ENCODE data around the gene HIF3A.

DNA sequence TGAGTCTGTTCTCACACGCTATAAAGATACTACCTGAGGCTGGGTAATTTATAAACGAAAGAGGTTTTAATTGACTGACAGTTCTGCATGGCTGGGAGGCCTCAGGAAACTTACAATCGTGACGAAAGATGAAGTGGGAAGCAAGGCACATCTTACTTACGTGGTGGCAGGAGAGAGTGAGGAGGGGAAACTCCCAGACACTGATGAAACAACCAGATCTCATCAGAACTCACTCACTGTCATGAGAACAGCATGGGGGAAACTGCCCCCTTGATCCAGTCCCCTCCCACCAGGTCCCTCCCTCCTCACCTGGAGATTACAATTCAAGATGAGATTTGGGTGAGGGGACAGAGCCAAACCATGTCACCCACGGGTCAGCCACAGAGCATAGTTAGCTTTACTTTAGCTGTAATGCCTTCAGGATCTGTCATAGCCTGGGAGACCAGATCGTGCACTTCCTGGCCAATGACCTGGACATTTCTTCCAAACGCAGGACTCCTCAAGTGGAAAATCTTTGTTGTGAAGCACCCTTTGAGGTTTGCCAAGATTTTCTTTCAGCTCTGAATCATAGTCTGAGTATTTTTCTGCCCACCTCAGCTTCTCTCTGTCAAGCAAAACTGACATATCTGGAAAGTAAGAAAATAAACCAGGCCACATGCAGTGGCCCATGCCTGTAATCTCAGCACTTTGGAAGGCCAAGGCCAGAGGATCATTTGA, 25.2 kb upstream of the HIF3A start:
- TF ChIP-seq, protein P1, sequence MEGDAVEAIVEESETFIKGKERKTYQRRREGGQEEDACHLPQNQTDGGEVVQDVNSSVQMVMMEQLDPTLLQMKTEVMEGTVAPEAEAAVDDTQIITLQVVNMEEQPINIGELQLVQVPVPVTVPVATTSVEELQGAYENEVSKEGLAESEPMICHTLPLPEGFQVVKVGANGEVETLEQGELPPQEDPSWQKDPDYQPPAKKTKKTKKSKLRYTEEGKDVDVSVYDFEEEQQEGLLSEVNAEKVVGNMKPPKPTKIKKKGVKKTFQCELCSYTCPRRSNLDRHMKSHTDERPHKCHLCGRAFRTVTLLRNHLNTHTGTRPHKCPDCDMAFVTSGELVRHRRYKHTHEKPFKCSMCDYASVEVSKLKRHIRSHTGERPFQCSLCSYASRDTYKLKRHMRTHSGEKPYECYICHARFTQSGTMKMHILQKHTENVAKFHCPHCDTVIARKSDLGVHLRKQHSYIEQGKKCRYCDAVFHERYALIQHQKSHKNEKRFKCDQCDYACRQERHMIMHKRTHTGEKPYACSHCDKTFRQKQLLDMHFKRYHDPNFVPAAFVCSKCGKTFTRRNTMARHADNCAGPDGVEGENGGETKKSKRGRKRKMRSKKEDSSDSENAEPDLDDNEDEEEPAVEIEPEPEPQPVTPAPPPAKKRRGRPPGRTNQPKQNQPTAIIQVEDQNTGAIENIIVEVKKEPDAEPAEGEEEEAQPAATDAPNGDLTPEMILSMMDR (IDR thresholded peaks at IDR 0.05): no peak
- no peak for TF ChIP-seq POLR2A (IDR thresholded peaks at IDR 0.05)

All from thyroid gland (tissue), 4 donors.